ENCODE measurements around the gene REEP3. TPM values are rescaled to one million over a fixed set of nuclear protein-coding genes. Genes with fewer than 3 reads are reported as not detected.

Gene REEP3
- total RNA-seq, 1 donor from 2014 or later = 50.7 TPM

DNA sequence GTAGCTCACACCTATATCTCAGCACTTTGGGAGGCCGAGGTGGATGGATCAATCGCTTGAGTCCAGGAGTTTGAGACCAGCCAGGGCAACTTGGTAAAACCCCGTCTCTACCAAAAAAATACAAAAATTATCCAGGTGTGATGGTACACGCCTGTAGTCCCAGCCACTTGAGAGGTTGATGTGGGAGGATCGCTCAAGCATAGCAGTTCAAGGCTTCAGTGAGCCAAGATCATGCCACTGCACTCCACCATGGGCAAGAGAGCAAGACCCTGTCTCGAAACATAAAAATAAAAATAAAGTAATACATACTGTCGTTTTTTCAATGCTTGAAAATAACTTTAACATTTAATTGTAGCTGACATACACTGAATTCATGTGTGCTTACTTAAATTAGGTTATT lies 57.3 kb downstream of the REEP3 start:
- DNase-seq (ENCODE audit: low spot score) (no peak), ATAC-seq (no peak)
- intact Hi-C loops (cut with DNase I) = no loop called here

DNA sequence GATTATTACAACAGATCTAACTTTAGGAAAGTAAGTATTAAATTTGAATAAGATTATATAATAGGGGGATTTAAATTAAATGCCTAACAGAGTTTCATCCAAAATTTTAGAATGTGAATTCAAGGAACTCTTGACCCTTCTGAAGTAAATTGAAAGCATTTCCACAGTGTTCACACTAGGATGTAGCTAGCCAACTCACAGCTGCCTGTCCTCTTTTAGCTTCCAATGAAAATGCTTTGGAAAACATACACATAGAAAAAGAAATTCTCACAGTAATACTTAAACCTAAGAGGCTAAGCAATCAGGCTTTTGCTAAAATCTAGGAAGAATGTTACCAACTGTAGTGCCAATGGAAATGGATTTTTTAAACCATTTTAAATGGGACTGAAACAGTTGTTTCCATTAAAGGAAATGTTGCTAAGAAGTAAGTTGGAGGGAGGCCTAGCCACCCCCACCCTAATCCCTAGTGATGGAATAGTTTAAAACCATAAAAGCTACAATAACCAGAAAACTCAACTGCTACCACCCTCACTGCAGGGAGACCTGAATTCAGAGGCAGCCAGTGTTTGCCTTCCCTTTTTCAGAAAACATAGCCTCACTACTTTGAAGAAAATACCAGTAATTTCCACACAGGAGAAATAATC lies 58.3 kb downstream of the REEP3 start:
- intact Hi-C loops (cut with DNase I) = no loop called here
- peak; percentile 47 for ATAC-seq

DNA sequence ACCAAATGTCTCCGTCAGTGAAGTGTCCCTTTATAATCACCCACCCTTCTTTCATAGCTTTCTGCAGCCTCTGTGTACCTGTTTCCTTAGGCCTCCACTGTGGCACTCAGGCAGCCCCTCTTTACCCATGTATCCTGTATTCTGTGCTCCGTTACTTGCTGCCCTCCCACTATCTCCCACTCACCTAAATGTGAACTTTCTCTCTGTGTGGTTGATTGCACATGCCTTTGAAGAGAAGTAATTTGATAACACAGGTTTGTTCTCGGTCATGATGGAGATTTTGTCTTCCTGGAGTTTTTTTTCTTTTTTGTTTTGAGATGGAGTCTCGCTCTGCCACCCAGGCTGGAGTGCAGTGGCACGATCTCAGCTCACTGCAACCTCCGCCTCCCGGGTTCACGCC lies 61.5 kb downstream of the REEP3 start:
- ATAC-seq = no peak
- DNase-seq (ENCODE audit: low spot score) = no peak
- intact Hi-C loops (cut with DNase I) = no loop called here

More for the DNA sequence above, 58.3 kb downstream of the REEP3 start:
- DNase-seq (ENCODE audit: low spot score) = no peak

DNA sequence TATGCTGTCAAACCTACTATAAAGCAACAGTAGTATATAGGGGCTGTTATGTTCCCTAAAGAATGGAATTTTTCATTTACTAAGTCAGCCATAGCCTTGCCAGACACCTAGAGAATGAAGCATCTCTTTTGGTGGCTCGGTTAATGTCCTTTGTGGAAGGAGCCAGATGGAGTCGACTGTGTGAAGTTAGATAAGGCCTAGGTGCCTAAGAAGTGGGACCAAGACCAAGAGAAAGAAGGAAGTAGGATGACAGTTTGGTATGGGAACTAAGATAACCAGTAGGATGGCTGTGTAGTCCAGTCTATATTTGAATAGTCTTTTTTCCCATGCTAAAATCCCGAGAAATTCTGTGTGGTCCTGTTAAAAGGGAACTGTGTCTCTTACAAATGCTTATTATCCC lies 62.2 kb downstream of the REEP3 start:
- DNase-seq (ENCODE audit: low spot score) = no peak
- intact Hi-C loops (cut with DNase I) = no loop called here
- no peak for ATAC-seq

DNA sequence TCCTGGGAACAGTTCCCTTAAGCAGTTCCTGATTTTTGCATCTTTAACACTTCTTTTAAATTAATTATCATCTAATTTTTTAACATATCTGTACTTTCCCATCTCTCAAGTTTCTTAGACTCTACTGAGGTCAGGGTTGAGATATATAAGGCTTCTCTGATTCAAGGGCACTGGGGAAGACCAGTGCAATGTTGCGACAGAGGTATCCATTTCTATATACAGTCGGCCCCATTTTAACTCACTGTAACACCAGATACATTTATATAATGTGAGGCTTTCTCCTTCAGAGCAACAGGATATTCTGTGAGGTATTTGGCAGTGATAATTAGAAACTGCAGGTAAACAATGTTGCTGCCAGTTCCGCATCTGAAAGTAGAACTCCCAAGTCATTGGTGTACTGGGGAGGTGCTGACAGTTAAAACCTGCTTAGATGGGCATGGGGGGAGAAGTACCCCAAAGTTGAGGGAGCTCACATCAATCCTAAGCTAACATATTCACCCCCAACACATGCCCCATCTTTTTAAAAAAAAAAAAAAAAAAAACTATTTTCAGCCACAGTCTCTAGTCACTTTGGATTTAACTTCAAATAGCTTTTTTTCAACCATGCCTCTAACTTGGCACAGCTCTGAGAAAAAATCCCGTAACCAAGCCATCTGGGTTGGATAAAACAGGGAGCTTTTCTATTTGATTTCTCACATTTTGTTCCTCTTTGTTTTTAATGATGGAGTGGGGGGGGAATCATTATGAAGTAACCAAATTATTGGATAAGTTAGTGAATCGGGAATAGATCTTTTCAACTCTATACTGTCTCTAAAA lies 62.9 kb downstream of the REEP3 start:
- intact Hi-C loops (cut with DNase I) = no loop called here
- peak; percentile 68 for ATAC-seq
- DNase-seq (ENCODE audit: low spot score) = no peak

DNA sequence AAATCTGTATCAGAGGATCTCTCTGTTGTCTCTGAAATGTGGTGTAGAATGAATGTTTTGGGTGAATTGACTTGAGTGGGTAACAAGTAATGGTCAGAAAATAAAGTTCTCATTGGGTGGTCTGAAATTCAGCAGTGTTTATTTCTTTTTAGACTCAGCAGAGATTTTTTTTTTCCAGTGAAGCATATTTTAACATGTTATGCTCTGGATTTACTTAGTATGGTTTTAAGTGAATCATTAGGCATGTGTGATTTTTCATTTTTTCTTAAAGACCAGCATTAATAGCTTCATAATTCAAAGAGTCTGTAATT lies 63.5 kb downstream of the REEP3 start:
- DNase-seq (ENCODE audit: low spot score) = no peak
- ATAC-seq = peak; percentile 5
- intact Hi-C loops (cut with DNase I) = no loop called here

DNA sequence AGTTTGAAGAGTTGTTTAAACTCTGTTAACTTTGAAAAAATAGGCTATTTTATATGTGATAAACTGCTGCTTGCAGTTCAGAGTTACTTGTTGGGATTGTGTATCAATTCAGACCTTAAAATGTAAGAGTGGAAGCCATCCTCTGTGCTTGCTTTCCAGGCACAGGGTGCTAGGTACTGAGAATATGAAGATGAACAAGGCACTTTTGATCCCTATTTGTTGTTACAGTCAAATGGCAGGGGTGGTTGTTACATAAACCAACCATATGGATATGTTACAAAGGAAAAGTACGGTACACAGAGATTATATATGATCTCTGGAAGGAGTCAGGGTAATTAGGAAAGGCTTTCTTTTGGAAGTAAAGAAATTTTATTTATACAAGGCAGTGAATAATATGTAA lies 63.8 kb downstream of the REEP3 start:
- intact Hi-C loops (cut with DNase I) = no loop called here
- no peak for ATAC-seq
- no peak for DNase-seq (ENCODE audit: low spot score)

DNA sequence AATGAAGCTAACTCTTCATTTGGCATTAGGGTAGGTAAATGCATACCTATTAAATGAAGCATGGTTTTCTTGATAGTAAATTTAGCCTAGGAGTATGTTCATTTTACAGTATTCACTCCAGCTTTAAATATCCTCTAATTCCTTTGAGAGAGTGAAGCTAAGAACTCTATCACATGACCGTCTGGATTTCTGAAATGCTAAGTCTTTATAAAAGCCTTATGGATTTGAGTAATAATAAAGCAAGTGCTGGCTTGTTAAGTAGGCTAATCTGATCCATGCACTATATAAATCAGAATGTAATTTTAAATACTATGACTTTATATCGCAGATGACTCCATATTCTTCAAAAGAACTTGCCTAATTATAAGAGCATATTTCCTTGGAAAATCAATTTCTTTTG lies 64.8 kb downstream of the REEP3 start:
- intact Hi-C loops (cut with DNase I) = no loop called here
- DNase-seq (ENCODE audit: low spot score) = no peak
- ATAC-seq = no peak

DNA sequence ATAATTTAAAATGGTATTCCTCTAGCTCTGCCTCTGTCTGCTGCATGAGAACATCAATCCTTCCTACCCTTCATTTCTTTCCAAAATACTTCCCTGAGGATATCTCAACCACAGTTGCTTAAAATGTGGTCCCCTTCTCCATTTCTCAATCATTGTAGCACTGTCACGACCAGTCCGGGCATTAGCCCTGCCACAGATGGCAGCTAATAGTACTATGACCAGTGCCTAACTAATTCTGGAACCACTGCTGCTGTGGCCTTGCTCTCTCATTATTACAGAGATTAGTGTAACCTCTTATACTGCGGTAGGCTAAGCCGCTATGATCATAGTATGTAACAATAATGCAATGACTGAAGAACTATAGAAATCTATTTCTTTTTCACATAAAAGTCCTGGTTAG lies 66.0 kb downstream of the REEP3 start:
- intact Hi-C loops (cut with DNase I) = no loop called here
- DNase-seq (ENCODE audit: low spot score) (no peak), ATAC-seq (no peak)

DNA sequence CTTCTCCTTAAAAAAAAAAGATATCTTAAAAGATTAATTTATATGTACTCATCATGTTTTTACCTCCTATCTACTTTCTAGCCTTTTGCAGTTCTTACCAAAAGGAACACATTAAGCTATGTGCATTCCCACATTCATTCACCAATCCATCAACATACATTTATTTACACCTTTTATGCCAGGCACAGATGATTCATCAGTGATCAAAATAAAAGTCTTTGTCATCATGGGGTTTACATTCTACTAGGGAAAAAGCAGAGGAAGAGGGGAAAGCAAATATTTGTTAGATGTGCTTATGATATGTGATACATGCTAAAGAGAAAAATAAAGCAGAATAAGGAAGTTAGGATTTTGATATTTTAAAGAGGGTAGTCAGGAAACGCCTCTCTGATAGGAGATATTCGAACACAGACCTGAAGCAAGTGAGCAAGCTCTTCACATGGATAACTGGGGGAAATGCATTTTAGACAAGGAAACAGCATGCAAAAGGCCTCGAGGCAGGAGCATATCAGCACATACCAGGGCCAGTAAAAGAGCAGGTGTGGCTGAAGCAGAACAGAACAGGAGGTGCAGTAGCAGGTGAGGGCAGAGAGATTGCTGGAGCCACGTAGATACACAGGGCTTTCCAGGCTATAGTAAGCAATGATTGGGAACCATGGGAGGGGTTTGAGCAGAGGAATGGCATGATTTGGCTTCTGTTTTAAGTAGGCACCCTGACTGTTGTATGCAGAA lies 67.4 kb downstream of the REEP3 start:
- no peak for DNase-seq (ENCODE audit: low spot score)
- no peak for ATAC-seq
- intact Hi-C loops (cut with DNase I) = no loop called here

DNA sequence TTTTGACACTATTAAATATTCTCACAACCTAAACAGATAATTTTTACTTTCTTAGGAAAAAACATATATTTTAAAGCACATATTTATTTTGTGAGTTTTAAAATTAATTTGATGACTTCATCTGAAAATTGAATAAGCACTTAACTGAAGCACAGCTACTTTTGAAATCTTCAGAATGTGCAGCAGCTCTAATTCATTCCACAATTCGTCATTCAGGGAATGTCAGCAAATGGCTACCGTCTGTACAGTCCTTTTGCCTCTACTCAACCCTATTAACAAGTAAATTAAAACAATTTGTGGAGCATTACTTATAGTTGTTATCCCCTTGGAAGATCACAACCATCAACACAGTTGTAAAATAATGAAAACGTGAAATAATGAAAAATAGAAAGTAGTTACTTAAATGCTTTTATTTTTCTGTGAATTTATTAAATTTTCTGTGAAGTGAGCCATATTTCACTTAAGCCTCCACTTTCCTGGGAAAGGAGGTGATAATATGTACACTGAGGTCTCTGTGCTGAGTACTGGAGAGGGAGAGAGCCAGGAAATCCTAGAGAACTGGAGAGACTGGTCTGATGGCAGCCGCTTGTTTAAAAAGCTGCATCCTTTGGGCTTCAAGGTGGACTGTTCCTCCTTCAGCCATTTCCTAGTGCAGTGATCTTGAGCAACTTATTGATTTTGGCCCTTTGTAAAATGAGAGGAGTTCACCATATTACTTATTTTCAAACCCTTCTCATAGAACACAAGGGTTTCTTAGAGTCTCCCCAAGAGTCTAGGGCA lies 70.6 kb downstream of the REEP3 start:
- no peak for DNase-seq (ENCODE audit: low spot score)
- intact Hi-C loops (cut with DNase I) = no loop called here

DNA sequence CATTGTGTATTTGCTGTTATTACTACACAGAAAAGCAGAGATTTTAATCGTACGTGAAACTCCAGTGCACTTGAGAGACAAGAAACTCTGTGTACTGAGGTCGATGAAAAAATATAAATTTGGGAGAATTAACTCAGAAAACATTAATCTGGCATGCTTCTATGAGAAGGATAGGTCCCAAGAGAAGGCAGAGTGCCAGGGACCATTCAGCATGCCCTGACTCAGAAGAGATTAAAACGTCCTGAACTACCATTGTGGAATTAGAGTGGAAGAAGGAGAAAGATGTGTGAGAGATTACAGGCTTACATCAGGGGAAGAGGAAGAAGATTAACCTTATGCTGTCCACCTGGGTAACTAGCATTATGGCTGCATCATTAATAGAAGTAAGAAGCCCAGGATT lies 72.4 kb downstream of the REEP3 start:
- no peak for ATAC-seq
- intact Hi-C loops (cut with DNase I) = no loop called here
- no peak for DNase-seq (ENCODE audit: low spot score)

More for the DNA sequence above, 70.6 kb downstream of the REEP3 start:
- no peak for ATAC-seq

DNA sequence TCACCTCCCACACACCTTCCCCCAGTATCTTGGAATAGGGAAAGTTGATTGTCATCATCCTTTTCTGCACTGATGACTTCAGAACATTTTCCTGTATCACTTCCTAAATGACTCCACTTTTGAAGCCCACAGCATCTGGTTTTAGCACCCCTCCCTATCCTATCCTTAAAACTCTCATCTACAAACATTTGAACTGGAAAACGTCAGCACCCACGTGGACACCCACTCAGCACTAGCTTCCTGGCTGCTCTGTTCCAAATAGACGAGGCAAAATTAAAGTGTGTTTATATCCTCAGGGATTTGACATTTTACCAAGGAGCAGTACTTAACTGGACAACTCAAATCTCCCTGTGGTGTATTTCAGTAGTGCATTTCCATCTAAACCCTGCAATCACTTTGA lies 73.9 kb downstream of the REEP3 start:
- intact Hi-C loops (cut with DNase I) = no loop called here
- ATAC-seq = peak; percentile 47
- no peak for DNase-seq (ENCODE audit: low spot score)

DNA sequence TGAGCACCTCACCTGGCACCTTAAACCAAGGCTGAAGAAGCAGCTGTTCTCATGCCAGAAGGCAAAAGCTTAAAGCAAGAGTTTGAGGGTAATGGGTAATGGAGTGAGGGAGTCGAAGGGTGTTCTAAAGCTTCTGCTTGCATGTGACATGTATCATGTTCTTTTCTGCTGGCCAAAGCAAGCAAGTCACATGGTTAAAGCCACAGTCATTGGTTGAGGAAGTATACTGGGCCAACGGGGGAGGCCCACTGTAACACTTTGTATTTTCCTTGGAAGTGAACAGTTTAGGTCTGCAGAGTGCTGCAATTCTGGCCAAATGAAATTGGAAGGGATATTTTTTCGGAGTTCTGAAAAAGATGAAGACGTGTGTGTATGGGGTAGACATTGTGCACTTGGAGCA lies 75.7 kb downstream of the REEP3 start:
- peak; percentile 85 for ATAC-seq
- no peak for DNase-seq (ENCODE audit: low spot score)
- intact Hi-C loops (cut with DNase I) = no loop called here

DNA sequence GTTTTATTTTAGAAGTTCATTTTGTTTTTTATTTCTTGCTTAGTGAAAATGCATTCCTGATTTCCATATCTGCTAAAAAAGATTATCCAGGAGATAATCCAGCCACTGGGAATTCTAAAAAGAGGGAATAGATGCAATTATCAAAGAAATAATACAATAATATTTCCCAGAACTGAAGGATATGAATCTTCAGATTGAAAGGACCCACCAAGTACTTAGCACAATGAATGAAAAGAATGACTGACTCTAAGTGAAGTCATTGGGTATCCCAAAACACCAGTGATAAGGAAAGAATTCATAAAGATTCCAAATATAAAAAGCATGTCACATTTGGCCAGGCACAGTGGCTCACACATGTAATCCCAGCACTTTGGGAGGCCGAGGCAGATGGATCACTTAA lies 79.3 kb downstream of the REEP3 start:
- intact Hi-C loops (cut with DNase I) = no loop called here
- ATAC-seq (no peak), DNase-seq (ENCODE audit: low spot score) (no peak)

DNA sequence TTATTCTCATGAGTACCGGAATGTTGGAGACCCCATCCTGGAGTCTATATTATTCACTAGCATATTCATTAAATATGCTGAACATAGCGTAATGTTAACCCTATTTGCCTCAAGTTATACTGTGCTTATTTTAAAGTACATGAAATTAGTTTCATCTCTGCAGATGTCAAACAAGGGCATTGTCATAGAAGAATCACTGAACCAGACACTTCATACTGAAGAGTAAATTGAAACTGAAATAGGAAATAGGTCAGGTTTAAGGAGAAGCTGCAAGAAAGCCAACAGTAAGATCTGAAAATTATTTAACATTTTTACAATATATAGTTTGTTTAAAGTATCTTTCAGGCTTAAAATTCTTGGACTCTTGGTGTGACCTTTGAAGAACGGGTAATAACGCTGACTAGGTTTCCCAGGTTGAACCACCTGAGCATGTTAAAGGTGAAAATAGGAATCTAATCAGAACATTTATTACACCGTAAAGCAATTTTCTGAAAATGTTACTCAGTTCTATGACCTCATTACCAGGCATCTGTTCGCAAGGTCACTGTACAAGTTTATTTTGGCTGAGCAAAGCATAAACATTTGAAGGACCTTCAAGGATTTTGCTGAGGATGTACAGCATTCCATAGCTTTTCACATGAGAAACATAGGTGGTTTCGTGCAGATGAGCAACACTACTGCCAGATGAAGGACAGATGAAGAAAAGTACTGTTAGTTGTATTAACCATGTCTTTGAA lies 82.7 kb downstream of the REEP3 start:
- DNase-seq (ENCODE audit: low spot score) = no peak
- no peak for ATAC-seq
- intact Hi-C loops (cut with DNase I) = no loop called here

DNA sequence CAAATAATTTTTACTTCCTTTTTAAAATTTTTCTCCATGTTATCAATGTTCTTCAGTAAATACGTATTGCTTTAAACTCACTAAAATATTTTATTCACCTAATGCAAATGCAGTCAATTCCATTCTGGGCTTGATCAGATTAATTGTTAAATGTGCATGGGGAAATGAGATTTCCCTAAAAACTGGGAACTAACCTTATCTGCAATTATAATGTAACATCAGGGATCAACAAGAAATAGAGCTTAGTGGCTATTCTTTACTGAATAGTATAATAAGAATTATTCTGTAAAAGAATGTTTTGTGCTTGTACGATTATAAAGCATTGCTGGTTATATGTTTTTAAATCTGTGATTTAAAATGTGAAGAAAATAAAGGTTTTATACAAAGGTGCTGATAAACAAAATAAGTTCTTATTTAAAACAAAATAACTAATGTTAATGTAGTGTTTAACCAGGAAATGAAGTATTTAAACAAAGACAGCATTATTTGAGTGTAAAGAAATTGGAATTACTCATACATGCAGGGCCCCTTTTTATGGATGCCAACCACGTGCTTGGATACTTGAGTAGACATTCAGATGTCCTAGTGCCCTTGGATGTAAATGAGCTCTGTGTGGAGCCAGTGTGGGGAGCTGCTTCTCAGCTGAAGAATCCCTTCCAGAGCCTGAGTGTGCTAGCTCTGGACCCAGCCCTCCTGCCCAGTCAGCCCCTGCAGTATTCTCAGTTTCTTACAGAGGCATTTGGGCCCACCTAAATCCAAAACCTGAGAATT lies 84.2 kb downstream of the REEP3 start:
- DNase-seq (ENCODE audit: low spot score) (no peak), ATAC-seq (no peak)
- intact Hi-C loops (cut with DNase I) = no loop called here

DNA sequence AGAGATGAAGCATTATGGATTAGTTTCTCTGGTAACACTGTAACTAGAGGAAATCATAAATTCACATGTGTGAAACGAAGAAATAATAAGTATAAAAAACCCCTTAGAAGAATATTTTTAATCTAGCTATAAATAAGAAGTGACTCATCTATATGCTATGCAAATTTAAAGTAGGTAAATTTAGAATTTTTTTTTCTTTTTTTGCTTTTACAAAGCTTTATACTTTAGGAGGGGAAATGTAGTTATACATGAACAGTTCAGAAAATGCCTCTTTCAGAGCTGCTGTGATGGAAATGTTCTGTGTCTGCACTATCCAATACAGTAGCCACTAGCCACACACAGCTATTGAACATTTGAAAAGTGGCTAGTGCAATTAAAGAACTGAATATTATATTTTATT lies 87.3 kb downstream of the REEP3 start:
- DNase-seq (ENCODE audit: low spot score) (no peak), ATAC-seq (no peak)
- intact Hi-C loops (cut with DNase I) = no loop called here
